8988T (cell line): ENCODE data around the gene RNF126.
"Not testable (repeated sequence)": the region's sequence is repeated elsewhere in the genome, so short reads cannot be mapped to it uniquely, and the experiment has no call there.

Experiments
- DNase-seq: peaks from one replicate; pipeline ENCODE4 v3.0.0; 2011

Gene RNF126

GRCh38 chr19:662962-663681, at the start of gene RNF126:
Gene RNF126 (minus strand): TSS chr19:663214. CDS start chr19:663121, 93 bp downstream.
- peak; percentile 99 for DNase-seq

GRCh38 chr19:711254-711653, 48.2 kb upstream of the RNF126 start:
- no peak for DNase-seq

- DNase-seq, result no peak
Observed at GRCh38 chr19:710767-711166, 47.8 kb upstream of the RNF126 start.

GRCh38 chr19:709965-710571, 47.1 kb upstream of the RNF126 start:
- no peak for DNase-seq

- DNase-seq, result no peak
Observed at GRCh38 chr19:709196-709964, 46.4 kb upstream of the RNF126 start.

- DNase-seq, result no peak
Observed at GRCh38 chr19:708154-709143, 45.4 kb upstream of the RNF126 start, which contains the start of gene PALM. Gene PALM (plus strand): TSS chr19:708935. CDS start chr19:709147, 212 bp downstream.

- DNase-seq, result no peak
Observed at GRCh38 chr19:704447-704741, 41.4 kb upstream of the RNF126 start.

- DNase-seq, result peak; percentile 73
Observed at GRCh38 chr19:703651-704446, 40.8 kb upstream of the RNF126 start.

GRCh38 chr19:703329-703650, 40.3 kb upstream of the RNF126 start:
- DNase-seq, result no peak

- DNase-seq, result not testable (repeated sequence)
Observed at GRCh38 chr19:702847-703246, 39.8 kb upstream of the RNF126 start.

GRCh38 chr19:699885-700284, 36.9 kb upstream of the RNF126 start:
- not testable (repeated sequence) for DNase-seq

GRCh38 chr19:698529-698928, 35.5 kb upstream of the RNF126 start:
- not testable (repeated sequence) for DNase-seq

- DNase-seq, result no peak
Observed at GRCh38 chr19:695352-695949, 32.4 kb upstream of the RNF126 start, which contains the start of gene PRSS57. Gene PRSS57 (minus strand): TSS chr19:695452. CDS start chr19:695430, 22 bp downstream.

GRCh38 chr19:694481-695351, 31.7 kb upstream of the RNF126 start:
- no peak for DNase-seq

- DNase-seq, result no peak
Observed at GRCh38 chr19:690203-690602, 27.2 kb upstream of the RNF126 start.

GRCh38 chr19:688992-689391, 26.0 kb upstream of the RNF126 start:
- DNase-seq, result no peak

GRCh38 chr19:688214-688613, 25.2 kb upstream of the RNF126 start:
- no peak for DNase-seq

- DNase-seq, result no peak
Observed at GRCh38 chr19:687569-688166, 24.7 kb upstream of the RNF126 start.

GRCh38 chr19:686589-687297, 23.7 kb upstream of the RNF126 start:
- no peak for DNase-seq
